Activated T-cell treated with anti-CD3 and anti-CD28 coated beads, Interleukin-2, amount 50 U/mL, for 48 hours (primary cell): ENCODE data around the gene TRMU.
"Not testable (repeated sequence)": the region's sequence is repeated elsewhere in the genome, so short reads cannot be mapped to it uniquely, and the experiment has no call there.

Source experiments
- DNase-seq, 2 experiments: peaks; one replicate each; pipeline ENCODE4 v3.0.0-alpha.2; 2020

Gene TRMU

DNA sequence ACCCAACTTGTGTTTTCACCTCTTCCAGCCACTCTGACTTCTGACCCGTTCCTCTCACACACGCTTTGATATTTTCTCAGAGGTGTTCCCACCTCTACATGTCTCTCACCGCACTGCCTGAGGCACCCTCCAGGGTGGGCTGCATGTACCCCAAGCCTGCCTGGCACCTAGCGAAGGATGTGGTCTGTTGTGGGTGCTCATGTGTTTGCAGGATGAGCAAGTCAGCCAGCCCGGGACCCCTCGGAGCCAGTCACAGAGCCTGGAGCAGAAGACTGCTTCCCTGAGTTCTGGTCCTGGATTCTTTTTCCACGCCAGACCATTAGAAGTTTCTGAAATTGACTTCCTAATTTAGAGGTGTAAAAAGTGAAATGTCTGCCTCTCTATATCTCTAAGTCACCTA lies 35.0 kb upstream of the TRMU start:
- DNase-seq, result no peak

DNA sequence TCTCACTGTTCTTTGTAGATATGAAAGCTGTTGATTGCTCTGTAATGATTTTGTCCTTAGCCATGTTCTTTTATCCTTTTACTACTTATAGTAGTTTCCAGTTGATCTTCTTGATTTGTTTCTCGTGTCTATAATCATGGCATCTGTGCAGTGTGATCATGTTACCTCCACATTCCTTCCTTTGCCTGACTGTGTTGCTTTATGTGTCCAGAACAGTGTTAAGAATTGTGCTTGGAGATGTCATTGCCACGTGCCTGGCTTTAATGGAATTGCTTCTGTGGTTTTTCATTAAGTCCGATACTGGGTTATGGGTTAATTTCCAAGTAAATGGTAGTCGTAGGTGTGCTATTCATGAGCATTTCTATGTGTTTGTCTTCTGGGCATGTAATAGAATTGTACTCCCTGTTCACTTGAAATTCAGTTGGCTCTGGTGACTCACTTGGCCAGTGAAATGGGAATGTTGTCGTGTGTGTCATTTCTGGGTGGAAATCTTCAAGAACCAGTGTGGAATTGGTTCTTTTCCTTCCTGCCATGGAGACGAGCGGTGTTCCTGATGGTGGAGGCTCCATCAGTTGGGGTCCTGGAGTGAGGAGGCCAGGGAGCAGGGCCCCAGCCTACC lies 32.1 kb upstream of the TRMU start:
- no peak for DNase-seq

GRCh38 chr22:46308283-46308988 lies 27.1 kb upstream of the TRMU start:
- DNase-seq, result no peak

- no peak for DNase-seq
These were observed 25.9 kb upstream of the TRMU start for GRCh38 chr22:46309526-46310085.

GRCh38 chr22:46312056-46312455 lies 23.5 kb upstream of the TRMU start:
- no peak for DNase-seq

- not testable (repeated sequence) for DNase-seq
These were observed 22.7 kb upstream of the TRMU start for GRCh38 chr22:46312848-46313247.

- no peak for DNase-seq
These were observed 19.5 kb upstream of the TRMU start for GRCh38 chr22:46315976-46316375.

DNA sequence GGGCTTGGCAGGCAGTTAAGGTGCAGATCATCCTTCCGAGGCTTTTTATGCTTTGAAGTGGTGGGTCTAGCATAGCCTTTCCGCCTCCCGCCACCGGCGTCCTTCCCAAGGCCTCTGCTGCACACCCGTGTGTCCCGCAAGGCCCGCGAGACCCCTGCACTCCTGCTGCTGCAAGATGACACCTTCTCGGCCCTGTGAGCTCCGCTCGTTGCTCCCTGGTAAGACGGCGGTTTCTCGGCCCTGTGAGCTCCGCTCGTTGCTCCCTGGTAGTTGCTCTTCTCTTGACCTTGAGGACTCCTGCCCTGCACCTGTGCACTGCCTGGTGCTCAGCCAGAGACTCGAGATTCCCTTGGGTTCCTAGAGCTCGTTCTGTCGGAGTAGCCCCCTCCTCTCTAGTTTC lies 17.9 kb upstream of the TRMU start:
- no peak for DNase-seq

GRCh38 chr22:46318576-46318975 lies 16.9 kb upstream of the TRMU start:
- no peak for DNase-seq

DNA sequence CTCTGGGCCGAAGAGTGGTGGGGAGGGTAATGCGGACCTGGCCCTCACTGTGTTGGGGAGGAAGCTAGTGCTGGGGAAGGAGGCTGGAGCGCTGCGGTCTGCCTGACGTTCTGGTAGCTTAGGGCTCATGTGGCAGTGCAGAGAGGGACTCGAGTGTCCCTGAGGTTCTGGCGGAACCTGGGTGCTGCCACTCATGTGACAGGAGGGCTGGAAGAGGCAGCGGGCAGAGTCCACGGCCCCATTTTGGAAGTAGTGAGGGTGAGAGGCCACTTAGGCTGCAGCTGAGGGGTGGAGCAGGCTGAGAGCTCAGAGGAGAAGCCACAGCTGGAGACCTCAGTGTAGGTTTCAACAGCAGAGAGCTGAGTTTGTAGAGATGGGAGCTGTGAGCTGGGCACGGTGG lies 16.2 kb upstream of the TRMU start:
- no peak for DNase-seq

- DNase-seq, result no peak
These were observed 15.3 kb upstream of the TRMU start for GRCh38 chr22:46320166-46320710.

- no peak for DNase-seq
These were observed 14.7 kb upstream of the TRMU start for GRCh38 chr22:46320716-46321386.

DNA sequence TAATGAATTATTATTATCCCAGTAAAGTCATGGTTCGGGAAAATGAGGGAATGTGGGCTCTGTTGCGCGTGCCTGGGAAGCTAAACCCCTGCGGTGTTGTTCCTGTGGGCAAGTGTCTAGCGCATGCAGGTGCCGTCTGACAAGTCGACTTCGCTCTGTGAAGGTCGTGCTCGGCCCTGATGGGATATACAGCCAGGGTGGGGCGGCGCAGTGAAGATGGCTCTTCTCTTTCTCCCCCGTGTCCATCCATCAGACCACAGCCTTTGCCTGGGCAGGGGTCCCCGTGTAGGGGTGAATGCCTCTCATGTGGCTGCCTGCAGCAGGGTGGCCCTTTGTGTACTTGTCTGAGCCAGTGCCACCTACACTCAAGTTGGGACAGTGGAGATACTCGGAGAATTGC lies 12.8 kb upstream of the TRMU start:
- no peak for DNase-seq

DNA sequence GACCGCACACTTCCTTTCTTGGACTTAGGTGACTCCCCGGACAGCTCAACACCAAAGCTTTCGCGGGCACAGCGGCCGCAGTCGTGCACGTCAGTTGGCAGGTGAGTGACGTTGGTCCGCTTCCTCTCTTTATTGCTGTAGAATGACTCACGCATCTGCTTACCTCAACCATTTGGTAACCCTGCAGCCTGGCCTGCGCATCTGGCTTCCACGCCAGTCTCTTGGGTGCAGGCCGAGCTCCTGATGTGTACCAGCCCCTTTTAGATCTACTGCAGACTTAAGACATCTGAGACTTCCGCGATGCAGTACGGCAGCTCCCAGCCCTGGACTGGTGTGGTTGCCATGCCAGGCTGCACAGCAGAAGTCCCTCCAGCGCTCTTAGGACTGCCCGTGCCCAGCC lies 12.4 kb upstream of the TRMU start:
- DNase-seq, result no peak

- DNase-seq, result no peak
These were observed 9.3 kb upstream of the TRMU start for GRCh38 chr22:46326066-46326680.

- no peak for DNase-seq
These were observed 7.6 kb upstream of the TRMU start for GRCh38 chr22:46327691-46328465.

DNA sequence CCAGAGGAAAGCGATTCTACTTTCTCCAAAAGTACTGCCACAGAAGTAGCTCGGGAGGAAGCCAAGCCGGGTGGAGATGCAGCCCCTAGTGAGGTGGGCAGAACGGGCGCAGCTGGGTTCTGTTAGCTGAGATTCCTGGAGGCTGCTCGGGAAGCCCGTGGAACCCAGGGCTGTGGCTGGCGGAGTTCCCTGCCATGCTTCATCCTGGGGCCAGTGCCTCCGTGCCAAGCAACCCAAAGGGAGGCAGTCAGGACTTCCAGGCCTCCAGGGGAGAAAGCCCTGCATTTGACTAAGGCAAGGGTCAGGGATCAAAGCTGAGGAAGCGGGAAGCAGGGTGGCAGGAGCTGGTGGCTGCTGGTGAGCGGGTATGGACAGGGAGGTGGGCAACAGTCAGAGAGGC lies 6.7 kb upstream of the TRMU start:
- no peak for DNase-seq

DNA sequence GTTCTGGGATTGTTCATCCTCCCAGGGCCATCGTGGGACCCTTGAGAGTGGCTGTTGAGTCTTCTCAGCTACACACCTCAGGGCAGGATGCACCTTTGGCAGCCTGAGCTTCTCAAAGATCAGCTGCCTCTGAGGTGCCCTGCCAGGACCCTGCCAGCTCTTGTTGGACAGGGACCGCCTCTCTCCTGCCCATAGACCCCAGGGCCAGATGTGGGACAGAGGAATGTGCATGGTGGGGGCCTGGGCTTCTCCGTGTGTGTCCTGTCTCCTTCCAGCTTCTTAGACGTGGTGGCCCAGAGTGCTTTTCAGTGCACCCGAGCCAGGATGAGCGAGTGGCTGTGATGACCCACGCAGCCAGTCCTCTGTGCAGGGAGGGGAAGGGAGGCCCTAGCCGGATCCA lies 5.9 kb upstream of the TRMU start:
- DNase-seq, result no peak

GRCh38 chr22:46330426-46330825 lies 5.1 kb upstream of the TRMU start:
- DNase-seq, result no peak

- DNase-seq, result no peak
These were observed 4.0 kb upstream of the TRMU start for GRCh38 chr22:46331496-46331895.

DNA sequence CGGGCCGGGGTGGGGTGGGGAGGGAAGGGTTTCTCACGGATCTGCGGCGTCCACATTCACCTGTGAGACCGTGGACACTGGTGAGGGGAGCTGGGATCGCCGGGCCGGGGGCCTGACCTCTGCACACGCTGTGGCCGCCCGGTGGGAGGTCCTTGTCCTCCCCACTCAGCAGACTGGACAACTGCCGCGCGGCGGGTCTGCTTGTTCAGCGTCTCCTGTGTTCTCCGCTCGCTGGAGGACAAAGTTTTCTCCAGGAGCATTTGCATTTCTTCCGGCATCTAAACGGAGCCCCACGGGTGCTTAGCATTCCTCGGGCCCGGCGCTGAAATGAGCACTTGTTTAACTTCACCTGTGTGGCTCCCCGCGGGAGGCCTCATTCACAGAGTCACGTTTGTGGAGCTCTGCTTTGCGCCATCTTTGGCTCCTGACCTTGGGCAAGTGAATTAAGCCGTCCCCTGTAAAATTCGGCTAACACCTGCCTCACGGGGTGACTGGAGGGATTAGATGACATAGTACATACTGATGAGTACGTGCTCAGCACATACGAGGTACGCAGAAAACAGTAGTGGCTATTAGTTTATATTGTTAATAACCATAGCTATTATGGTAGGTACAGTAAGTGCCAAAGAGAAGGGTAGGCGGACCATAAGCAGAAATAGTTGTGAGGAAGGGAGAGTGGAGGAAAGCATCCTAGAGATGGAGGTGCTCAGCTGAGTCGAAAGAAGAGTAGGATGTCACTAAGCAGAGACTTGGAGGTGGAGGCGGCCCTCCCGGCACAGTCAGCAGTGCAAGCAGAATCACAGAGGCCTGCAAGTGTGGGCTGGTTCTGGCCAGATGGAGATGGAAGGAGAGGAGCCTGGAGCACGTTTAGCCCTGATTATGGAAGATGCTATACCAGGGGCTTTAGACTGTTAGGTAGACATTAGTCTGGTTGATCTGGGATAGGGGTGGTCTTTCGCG lies 885 bp downstream of the TRMU start:
- peak; percentile 44 to 49 for DNase-seq
